ENCODE measurements around the gene NSD2. TPM values are rescaled to one million over a fixed set of nuclear protein-coding genes. Genes with fewer than 3 reads are reported as not detected.

NSD2 gene
- total and polyA plus RNA-seq, 9 donors = 9.1 to 41.9 (median 20.3) TPM

GRCh38 chr4:1943928-1944327 lies 72.7 kb downstream of the NSD2 start:
- H3K36me3 ChIP-seq = no peaks in the 10 kb centered on the region
- intact Hi-C loops (cut with DNase I) = no loop called here
- no peaks in the 10 kb centered on the region for H3K27me3 ChIP-seq
- no peak for DNase-seq
- H3K4me3 ChIP-seq = no peak overlapping the region
- H3K9me3 ChIP-seq = no peaks in the 10 kb centered on the region
- H3K4me1 ChIP-seq (ENCODE audit: insufficient read depth) = no peaks in the 10 kb centered on the region
- WGBS, 3 donors = 91 to 96% (median 96%) methylated on average over 7 of the region's 7 CpGs
- H3K27ac ChIP-seq = no peak overlapping the region
- no peak for TF ChIP-seq POLR2A (IDR thresholded peaks at IDR 0.05)
- no peak for TF ChIP-seq EP300 (IDR thresholded peaks at IDR 0.05)
- TF ChIP-seq CTCF (IDR thresholded peaks at IDR 0.05) = no peak

- Histone ChIP-seq H3K4me1 (ENCODE audit: insufficient read depth) (no peaks in the 10 kb centered on the region), H3K4me3 (no peak overlapping the region), H3K27me3 (no peaks in the 10 kb centered on the region), H3K27ac (no peak overlapping the region), H3K9me3 (no peaks in the 10 kb centered on the region), H3K36me3 (no peaks in the 10 kb centered on the region)
- no peak for TF ChIP-seq POLR2A (IDR thresholded peaks at IDR 0.05)
- no peak for TF ChIP-seq CTCF (IDR thresholded peaks at IDR 0.05)
- TF ChIP-seq EP300 (IDR thresholded peaks at IDR 0.05) = no peak
- intact Hi-C loops (cut with DNase I) = no loop called here
- 69 to 74% (median 70%) methylated on average over 11 of the region's 11 CpGs for WGBS, 3 donors
- DNase-seq = no peak
These were observed 74.1 kb downstream of the NSD2 start for GRCh38 chr4:1945124-1945895.

GRCh38 chr4:1945912-1946311 lies 74.7 kb downstream of the NSD2 start:
- no peak for DNase-seq
- Histone ChIP-seq H3K27ac (no peak overlapping the region), H3K4me1 (ENCODE audit: insufficient read depth) (no peaks in the 10 kb centered on the region), H3K27me3 (no peaks in the 10 kb centered on the region), H3K9me3 (no peaks in the 10 kb centered on the region), H3K4me3 (no peak overlapping the region), H3K36me3 (no peaks in the 10 kb centered on the region)
- intact Hi-C loops (cut with DNase I) = no loop called here
- 95 to 99% (median 96%) methylated on average over 1 of the region's 1 CpG for WGBS, 3 donors
- TF ChIP-seq EP300 (IDR thresholded peaks at IDR 0.05) (no peak), POLR2A (IDR thresholded peaks at IDR 0.05) (no peak), CTCF (IDR thresholded peaks at IDR 0.05) (no peak)

- 94% methylated on average over 16 of the region's 16 CpGs for WGBS, 3 donors
- Histone ChIP-seq H3K4me1 (ENCODE audit: insufficient read depth) (no peaks in the 10 kb centered on the region), H3K4me3 (no peak overlapping the region), H3K27ac (no peak overlapping the region), H3K9me3 (no peaks in the 10 kb centered on the region), H3K36me3 (no peaks in the 10 kb centered on the region), H3K27me3 (no peaks in the 10 kb centered on the region)
- no peak for DNase-seq
- no peak for TF ChIP-seq POLR2A (IDR thresholded peaks at IDR 0.05)
- no peak for TF ChIP-seq EP300 (IDR thresholded peaks at IDR 0.05)
- TF ChIP-seq CTCF (IDR thresholded peaks at IDR 0.05) = no peak
- intact Hi-C loops (cut with DNase I) = no loop called here
These were observed 77.0 kb downstream of the NSD2 start for GRCh38 chr4:1948232-1948631.

All from ovary (tissue), 9 donors.